ENCODE measurements around the gene RTN4R.
A peak's percentile ranks its signal among the peaks of the same experiment; 100 is the strongest.

RTN4R gene

GRCh38 chr22:20206709-20207215 lies 61.4 kb downstream of the RTN4R start:
- peaks cover 0 to 26% (median 2%) of the 10 kb centered on the region in 3 experiments for H3K27me3 ChIP-seq (ENCODE audit: control insufficient read depth in 3 of 3, insufficient read depth in 3 of 3, low read depth in 1 of 3, low read length in 3 of 3)
- no peak overlapping the region for H4K91ac ChIP-seq (ENCODE audit: low read depth, low read length, poor library complexity)
- H2BK15ac ChIP-seq (ENCODE audit: low read length), result peak overlapping the region; percentile 80
- peak overlapping the region; percentile 9 for H3K14ac ChIP-seq (ENCODE audit: low read length)
- H3K9ac ChIP-seq (ENCODE audit: low read depth, low read length, poor library complexity), result no peak overlapping the region
- peak overlapping the region; percentile 82 for H2AFZ ChIP-seq (ENCODE audit: low read length)
- H3K18ac ChIP-seq (ENCODE audit: low read length), result peak overlapping the region; percentile 90
- H3K23ac ChIP-seq (ENCODE audit: low read depth, low read length, poor library complexity), result peak overlapping the region; percentile 81
- peaks cover 30 to 65% of the 10 kb centered on the region in 2 donors for H3K4me1 ChIP-seq (ENCODE audit: control insufficient read depth in 2 of 2, insufficient read depth in 1 of 2, low read depth in 1 of 2, low read length in 2 of 2)
- H3K9me3 ChIP-seq (replicated peaks in 1 of 2; ENCODE audit: control insufficient read depth in 2 of 2, insufficient read depth in 1 of 2, low read depth in 1 of 2, low read length in 2 of 2), result no peaks in the 10 kb centered on the region
- H3K27ac ChIP-seq (replicated peaks; ENCODE audit: low read length), result no peak overlapping the region
- H3K4ac ChIP-seq (ENCODE audit: low read length), result no peak overlapping the region
- no peaks in the 10 kb centered on the region for H3K79me1 ChIP-seq (ENCODE audit: low read depth, low read length)
- no peak overlapping the region for H3K4me2 ChIP-seq (ENCODE audit: insufficient read depth, low read length, poor library complexity, severe bottlenecking)
- H3K4me3 ChIP-seq (ENCODE audit: low read length in 2 of 2), result no peak overlapping the region
- no peak for DNase-seq (ENCODE audit: low spot score)
- H4K8ac ChIP-seq (ENCODE audit: low read depth, low read length), result no peak overlapping the region
- peak overlapping the region; percentile 64 for H2AK5ac ChIP-seq (ENCODE audit: low read depth, low read length)
- peak overlapping the region; percentile 42 for H2BK5ac ChIP-seq (ENCODE audit: low read length)
- no peaks in the 10 kb centered on the region for H3K36me3 ChIP-seq (replicated peaks in 1 of 2; ENCODE audit: control insufficient read depth in 2 of 2, insufficient read depth in 2 of 2, low read length in 2 of 2)
- H2BK120ac ChIP-seq (ENCODE audit: low read depth, low read length), result peak overlapping the region; percentile 49
- H2BK12ac ChIP-seq (ENCODE audit: low read length), result peak overlapping the region; percentile 76
- WGBS, 2 donors (ENCODE audit: extremely low coverage in 2 of 2, insufficient read length in 2 of 2, insufficient replicate concordance in 1 of 2), result no CpG with 5 or more reads among the region's 9 CpGs

- Histone ChIP-seq H3K23ac (ENCODE audit: low read depth, low read length, poor library complexity) (no peak overlapping the region), H3K14ac (ENCODE audit: low read length) (no peak overlapping the region), H3K4me3 (ENCODE audit: low read length in 2 of 2) (peak overlapping the region in 1 of 2 donors; percentile 16), H3K27me3 (ENCODE audit: control insufficient read depth in 3 of 3, insufficient read depth in 3 of 3, low read depth in 1 of 3, low read length in 3 of 3) (peaks cover 0 to 24% (median 2%) of the 10 kb centered on the region in 3 experiments), H3K9ac (ENCODE audit: low read depth, low read length, poor library complexity) (no peak overlapping the region), H2BK15ac (ENCODE audit: low read length) (no peak overlapping the region), H2AK5ac (ENCODE audit: low read depth, low read length) (peak overlapping the region; percentile 64), H3K36me3 (replicated peaks in 1 of 2; ENCODE audit: control insufficient read depth in 2 of 2, insufficient read depth in 2 of 2, low read length in 2 of 2) (no peaks in the 10 kb centered on the region), H4K8ac (ENCODE audit: low read depth, low read length) (no peak overlapping the region), H3K27ac (replicated peaks; ENCODE audit: low read length) (no peak overlapping the region), H3K79me1 (ENCODE audit: low read depth, low read length) (no peaks in the 10 kb centered on the region), H2AFZ (ENCODE audit: low read length) (peak overlapping the region; percentile 82), H3K4me2 (ENCODE audit: insufficient read depth, low read length, poor library complexity, severe bottlenecking) (no peak overlapping the region), H4K91ac (ENCODE audit: low read depth, low read length, poor library complexity) (no peak overlapping the region), H2BK120ac (ENCODE audit: low read depth, low read length) (no peak overlapping the region), H3K4me1 (ENCODE audit: control insufficient read depth in 2 of 2, insufficient read depth in 1 of 2, low read depth in 1 of 2, low read length in 2 of 2) (peaks cover 30 to 62% of the 10 kb centered on the region in 2 donors), H3K18ac (ENCODE audit: low read length) (peak overlapping the region; percentile 41), H2BK12ac (ENCODE audit: low read length) (peak overlapping the region; percentile 76), H2BK5ac (ENCODE audit: low read length) (no peak overlapping the region), H3K9me3 (replicated peaks in 1 of 2; ENCODE audit: control insufficient read depth in 2 of 2, insufficient read depth in 1 of 2, low read depth in 1 of 2, low read length in 2 of 2) (no peaks in the 10 kb centered on the region), H3K4ac (ENCODE audit: low read length) (no peak overlapping the region)
- no peak for DNase-seq (ENCODE audit: low spot score)
- WGBS, 2 donors (ENCODE audit: extremely low coverage in 2 of 2, insufficient read length in 2 of 2, insufficient replicate concordance in 1 of 2), result no CpG with 5 or more reads among the region's 12 CpGs
Observed at GRCh38 chr22:20205964-20206708, 62.0 kb downstream of the RTN4R start.

DNA sequence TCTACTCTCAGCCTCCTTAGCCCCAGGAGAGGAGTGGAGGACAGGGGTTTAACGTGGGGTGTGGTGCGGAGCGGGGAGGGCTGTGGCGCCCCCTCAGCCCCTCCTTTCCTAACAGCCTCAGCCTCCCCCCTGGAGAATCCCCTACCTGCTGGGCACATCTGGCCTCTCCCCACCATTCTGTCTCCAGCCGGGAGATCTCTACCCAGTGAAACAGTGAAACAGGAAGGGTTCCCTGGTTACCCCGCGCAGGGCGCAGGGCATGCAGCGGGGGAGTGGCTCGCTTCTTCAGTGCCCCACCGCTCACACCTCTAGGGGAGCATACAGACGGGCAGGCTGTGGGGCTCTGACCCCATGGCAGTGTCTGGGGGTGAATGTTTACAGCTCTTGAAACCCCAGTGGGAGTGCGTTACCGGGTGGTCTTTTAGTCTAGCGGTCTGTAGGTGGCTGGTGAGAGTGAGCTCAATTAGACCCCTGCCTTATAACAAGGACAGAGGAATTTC lies 62.6 kb downstream of the RTN4R start:
- Histone ChIP-seq H3K79me1 (ENCODE audit: low read depth, low read length) (no peaks in the 10 kb centered on the region), H2BK120ac (ENCODE audit: low read depth, low read length) (peak overlapping the region; percentile 92), H3K4me3 (ENCODE audit: low read length in 2 of 2) (no peak overlapping the region), H4K91ac (ENCODE audit: low read depth, low read length, poor library complexity) (no peak overlapping the region), H3K4ac (ENCODE audit: low read length) (no peak overlapping the region), H3K36me3 (replicated peaks in 1 of 2; ENCODE audit: control insufficient read depth in 2 of 2, insufficient read depth in 2 of 2, low read length in 2 of 2) (no peaks in the 10 kb centered on the region), H2BK15ac (ENCODE audit: low read length) (peak overlapping the region; percentile 96), H2BK5ac (ENCODE audit: low read length) (no peak overlapping the region), H3K9me3 (replicated peaks in 1 of 2; ENCODE audit: control insufficient read depth in 2 of 2, insufficient read depth in 1 of 2, low read depth in 1 of 2, low read length in 2 of 2) (no peaks in the 10 kb centered on the region), H3K9ac (ENCODE audit: low read depth, low read length, poor library complexity) (no peak overlapping the region), H3K27me3 (ENCODE audit: control insufficient read depth in 3 of 3, insufficient read depth in 3 of 3, low read depth in 1 of 3, low read length in 3 of 3) (peaks cover 0 to 23% (median 2%) of the 10 kb centered on the region in 3 experiments), H2AK5ac (ENCODE audit: low read depth, low read length) (peak overlapping the region; percentile 95), H2BK12ac (ENCODE audit: low read length) (peak overlapping the region; percentile 86), H2AFZ (ENCODE audit: low read length) (peak overlapping the region; percentile 82), H3K27ac (replicated peaks; ENCODE audit: low read length) (no peak overlapping the region), H3K23ac (ENCODE audit: low read depth, low read length, poor library complexity) (peak overlapping the region; percentile 90), H3K4me2 (ENCODE audit: insufficient read depth, low read length, poor library complexity, severe bottlenecking) (no peak overlapping the region), H4K8ac (ENCODE audit: low read depth, low read length) (no peak overlapping the region), H3K14ac (ENCODE audit: low read length) (peak overlapping the region; percentile 94), H3K4me1 (ENCODE audit: control insufficient read depth in 2 of 2, insufficient read depth in 1 of 2, low read depth in 1 of 2, low read length in 2 of 2) (peaks cover 31 to 59% of the 10 kb centered on the region in 2 donors), H3K18ac (ENCODE audit: low read length) (peak overlapping the region; percentile 97)
- DNase-seq (ENCODE audit: low spot score), result no peak
- no CpG with 5 or more reads among the region's 15 CpGs for WGBS, 2 donors (ENCODE audit: extremely low coverage in 2 of 2, insufficient read length in 2 of 2, insufficient replicate concordance in 1 of 2)

DNA sequence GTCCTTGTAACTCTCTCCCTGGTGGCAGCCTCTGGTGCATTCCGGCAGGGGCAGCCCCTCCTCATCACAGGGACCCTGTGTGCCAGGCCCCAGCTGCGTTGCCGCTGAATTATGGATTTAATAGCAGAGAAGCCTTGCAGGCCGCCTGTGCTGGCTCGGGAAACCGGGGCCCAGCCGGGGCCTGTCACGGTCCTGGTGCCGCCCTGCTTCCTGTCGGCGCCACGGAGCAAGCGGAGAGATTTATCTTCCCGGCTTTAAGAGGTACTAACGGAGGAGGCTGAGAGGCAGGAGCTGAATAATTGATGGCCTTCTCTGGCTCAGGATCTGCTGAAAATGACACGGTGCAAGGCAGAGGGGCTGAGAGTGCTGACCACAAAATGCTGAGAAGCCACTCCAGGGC lies 63.3 kb downstream of the RTN4R start:
- no peak overlapping the region for H3K4ac ChIP-seq (ENCODE audit: low read length)
- peak overlapping the region; percentile 90 for H3K23ac ChIP-seq (ENCODE audit: low read depth, low read length, poor library complexity)
- H4K91ac ChIP-seq (ENCODE audit: low read depth, low read length, poor library complexity), result no peak overlapping the region
- H3K4me1 ChIP-seq (ENCODE audit: control insufficient read depth in 2 of 2, insufficient read depth in 1 of 2, low read depth in 1 of 2, low read length in 2 of 2), result peaks cover 32 to 60% of the 10 kb centered on the region in 2 donors
- H2AFZ ChIP-seq (ENCODE audit: low read length), result no peak overlapping the region
- H2BK120ac ChIP-seq (ENCODE audit: low read depth, low read length), result peak overlapping the region; percentile 92
- H3K4me2 ChIP-seq (ENCODE audit: insufficient read depth, low read length, poor library complexity, severe bottlenecking), result no peak overlapping the region
- H4K8ac ChIP-seq (ENCODE audit: low read depth, low read length), result no peak overlapping the region
- H2BK15ac ChIP-seq (ENCODE audit: low read length), result peak overlapping the region; percentile 96
- peak overlapping the region; percentile 95 for H2AK5ac ChIP-seq (ENCODE audit: low read depth, low read length)
- H3K4me3 ChIP-seq (ENCODE audit: low read length in 2 of 2), result no peak overlapping the region
- no peaks in the 10 kb centered on the region for H3K79me1 ChIP-seq (ENCODE audit: low read depth, low read length)
- H3K9me3 ChIP-seq (replicated peaks in 1 of 2; ENCODE audit: control insufficient read depth in 2 of 2, insufficient read depth in 1 of 2, low read depth in 1 of 2, low read length in 2 of 2), result no peaks in the 10 kb centered on the region
- H2BK5ac ChIP-seq (ENCODE audit: low read length), result peak overlapping the region; percentile 54
- no peaks in the 10 kb centered on the region for H3K36me3 ChIP-seq (replicated peaks in 1 of 2; ENCODE audit: control insufficient read depth in 2 of 2, insufficient read depth in 2 of 2, low read length in 2 of 2)
- H3K14ac ChIP-seq (ENCODE audit: low read length), result peak overlapping the region; percentile 94
- no peak overlapping the region for H2BK12ac ChIP-seq (ENCODE audit: low read length)
- H3K18ac ChIP-seq (ENCODE audit: low read length), result peak overlapping the region; percentile 97
- DNase-seq (ENCODE audit: low spot score), result no peak
- peaks cover 0 to 26% (median 2%) of the 10 kb centered on the region in 3 experiments for H3K27me3 ChIP-seq (ENCODE audit: control insufficient read depth in 3 of 3, insufficient read depth in 3 of 3, low read depth in 1 of 3, low read length in 3 of 3)
- no peak overlapping the region for H3K27ac ChIP-seq (replicated peaks; ENCODE audit: low read length)
- WGBS, 2 donors (ENCODE audit: extremely low coverage in 2 of 2, insufficient read length in 2 of 2, insufficient replicate concordance in 1 of 2), result no CpG with 5 or more reads among the region's 16 CpGs
- no peak overlapping the region for H3K9ac ChIP-seq (ENCODE audit: low read depth, low read length, poor library complexity)
